Measurements from ENCODE around the gene VPS35L. TPM values are rescaled to one million over a fixed set of nuclear protein-coding genes. Genes with fewer than 3 reads are reported as not detected.

The VPS35L gene
- total RNA-seq, 4 donors from 2014 or later, result 41.4 to 68.1 (median 61.1) TPM

GRCh38 chr16:19616241-19616640, 60.7 kb downstream of the VPS35L start:
- H3K9me3 ChIP-seq, result no peaks in the 10 kb centered on the region
- DNase-seq (ENCODE audit: low spot score in 2 of 2), result no peak
- TF ChIP-seq EP300 (IDR thresholded peaks at IDR 0.05) (no peak), POLR2A (IDR thresholded peaks at IDR 0.05) (no peak), CTCF (IDR thresholded peaks at IDR 0.05) (no peak)
- no peak overlapping the region for H3K4me3 ChIP-seq
- H3K27ac ChIP-seq, result no peak overlapping the region
- H3K4me1 ChIP-seq, result no peaks in the 10 kb centered on the region
- 87 to 91% methylated on average over 6 of the region's 6 CpGs for WGBS, 2 donors
- H3K27me3 ChIP-seq, result no peaks in the 10 kb centered on the region
- H3K36me3 ChIP-seq, result peaks cover 0 to 70% (median 0%) of the 10 kb centered on the region in 3 donors

- Histone ChIP-seq H3K36me3 (peaks cover 0 to 61% (median 0%) of the 10 kb centered on the region in 3 donors), H3K27me3 (no peaks in the 10 kb centered on the region), H3K27ac (no peak overlapping the region), H3K4me3 (no peak overlapping the region), H3K4me1 (peaks cover 0 to 3% (median 0%) of the 10 kb centered on the region in 4 donors), H3K9me3 (no peaks in the 10 kb centered on the region)
- 97 to 98% methylated on average over 9 of the region's 9 CpGs for WGBS, 2 donors
- no peak for TF ChIP-seq EP300 (IDR thresholded peaks at IDR 0.05)
- TF ChIP-seq POLR2A (IDR thresholded peaks at IDR 0.05), result no peak
- TF ChIP-seq CTCF (IDR thresholded peaks at IDR 0.05), result no peak
- no peak for DNase-seq (ENCODE audit: low spot score in 2 of 2)
Observed at GRCh38 chr16:19618876-19619275, 63.4 kb downstream of the VPS35L start.

- TF ChIP-seq POLR2A (IDR thresholded peaks at IDR 0.05) (no peak), EP300 (IDR thresholded peaks at IDR 0.05) (no peak)
- no peaks in the 10 kb centered on the region for H3K9me3 ChIP-seq
- 69 to 71% methylated on average over 3 of the region's 3 CpGs for WGBS, 2 donors
- H3K4me3 ChIP-seq, result no peak overlapping the region
- no peak for DNase-seq (ENCODE audit: low spot score in 2 of 2)
- peaks cover 0 to 69% (median 0%) of the 10 kb centered on the region in 3 donors for H3K36me3 ChIP-seq
- peaks cover 0 to 3% (median 0%) of the 10 kb centered on the region in 4 donors for H3K4me1 ChIP-seq
- H3K27me3 ChIP-seq, result no peaks in the 10 kb centered on the region
- H3K27ac ChIP-seq, result no peak overlapping the region
Observed at GRCh38 chr16:19621445-19621844, 65.9 kb downstream of the VPS35L start.

GRCh38 chr16:19625039-19625438, 69.5 kb downstream of the VPS35L start:
- peaks cover 0 to 76% (median 0%) of the 10 kb centered on the region in 3 donors for H3K36me3 ChIP-seq

GRCh38 chr16:19636436-19637267, 81.1 kb downstream of the VPS35L start:
- no peak for TF ChIP-seq POLR2A (IDR thresholded peaks at IDR 0.05)
- TF ChIP-seq EP300 (IDR thresholded peaks at IDR 0.05), result peak; percentile 62 to 76
- 78 to 85% methylated on average over 7 of the region's 7 CpGs for WGBS, 2 donors
- H3K27me3 ChIP-seq, result no peaks in the 10 kb centered on the region
- peaks cover 0 to 10% (median 0%) of the 10 kb centered on the region in 4 donors for H3K4me1 ChIP-seq
- H3K27ac ChIP-seq, result peak overlapping the region in 3 of 4 donors; percentile 5 to 77 (median 32)
- DNase-seq (ENCODE audit: low spot score in 2 of 2), result no peak
- no peaks in the 10 kb centered on the region for H3K9me3 ChIP-seq
- H3K36me3 ChIP-seq, result peaks cover 0 to 90% (median 0%) of the 10 kb centered on the region in 3 donors
- H3K4me3 ChIP-seq, result no peak overlapping the region

More at GRCh38 chr16:19625039-19625438, 69.5 kb downstream of the VPS35L start:
- DNase-seq (ENCODE audit: low spot score in 2 of 2), result no peak
- Histone ChIP-seq H3K27ac (no peak overlapping the region), H3K4me3 (no peak overlapping the region), H3K27me3 (no peaks in the 10 kb centered on the region), H3K4me1 (peaks cover 0 to 3% (median 0%) of the 10 kb centered on the region in 4 donors), H3K9me3 (no peaks in the 10 kb centered on the region)
- WGBS, 2 donors, result 93 to 96% methylated on average over 6 of the region's 6 CpGs
- TF ChIP-seq POLR2A (IDR thresholded peaks at IDR 0.05), result no peak
- TF ChIP-seq CTCF (IDR thresholded peaks at IDR 0.05), result no peak

- no peak for DNase-seq (ENCODE audit: low spot score in 2 of 2)
- H3K4me3 ChIP-seq, result no peak overlapping the region
- no peaks in the 10 kb centered on the region for H3K27me3 ChIP-seq
- no peak for TF ChIP-seq POLR2A (IDR thresholded peaks at IDR 0.05)
- no peak for TF ChIP-seq EP300 (IDR thresholded peaks at IDR 0.05)
- peaks cover 0 to 64% (median 0%) of the 10 kb centered on the region in 3 donors for H3K36me3 ChIP-seq
- H3K27ac ChIP-seq, result peak overlapping the region in 1 of 4 donors; percentile 26
- 63 to 69% methylated on average over 8 of the region's 8 CpGs for WGBS, 2 donors
- peaks cover 0 to 28% (median 5%) of the 10 kb centered on the region in 4 donors for H3K4me1 ChIP-seq
- no peaks in the 10 kb centered on the region for H3K9me3 ChIP-seq
Observed at GRCh38 chr16:19639986-19640421, 84.5 kb downstream of the VPS35L start.

Measured in tibial nerve (tissue), 4 donors.